HG03196 (cell line): Measurements from ENCODE around the gene L3MBTL4.

Experiments used
- ATAC-seq: cut with Tn5 transposase; IDR thresholded peaks from one replicate; pipeline ENCODE4 v1.9.1; 2021; ENCODE audit not compliant: unreplicated experiment

L3MBTL4 gene

DNA sequence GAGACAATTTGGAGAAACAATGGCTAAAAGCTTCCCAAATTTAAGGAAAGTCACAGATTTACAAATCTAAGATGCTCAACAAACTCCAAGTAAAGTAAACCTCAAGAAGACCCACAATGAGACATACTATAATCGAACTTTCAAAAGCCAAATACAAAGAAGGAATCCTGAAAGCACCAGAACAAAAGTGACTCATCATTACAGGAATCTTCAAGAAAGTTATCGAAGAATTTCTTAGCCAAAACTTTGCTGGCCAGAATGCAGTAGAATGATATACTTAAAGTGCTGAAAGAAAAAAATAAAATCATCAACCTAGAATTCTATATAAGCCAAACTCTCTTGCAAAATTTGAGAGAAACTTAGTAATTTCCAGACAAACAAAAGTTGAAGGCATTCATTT, 412.8 kb downstream of the L3MBTL4 start:
- ATAC-seq: no peak

DNA sequence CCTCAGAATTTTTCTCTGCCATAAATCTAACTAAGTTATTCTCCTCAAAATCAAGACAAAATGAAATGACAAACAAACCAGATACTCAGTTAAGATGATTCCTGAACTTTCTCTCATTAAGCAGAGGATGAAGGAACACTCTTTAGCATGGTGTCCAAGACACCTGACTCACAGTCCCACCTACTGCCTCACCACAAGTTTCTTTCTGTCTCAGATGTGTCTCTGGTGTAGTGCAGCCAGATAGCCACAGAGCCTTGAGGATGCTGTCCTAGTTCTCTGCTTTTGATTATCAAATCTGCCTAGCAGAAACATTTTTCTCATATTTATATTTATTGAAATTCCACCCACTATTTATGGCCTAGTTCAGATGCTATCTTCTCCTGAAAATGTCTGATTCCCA, 415.8 kb downstream of the L3MBTL4 start:
- ATAC-seq: peak; percentile 87

DNA sequence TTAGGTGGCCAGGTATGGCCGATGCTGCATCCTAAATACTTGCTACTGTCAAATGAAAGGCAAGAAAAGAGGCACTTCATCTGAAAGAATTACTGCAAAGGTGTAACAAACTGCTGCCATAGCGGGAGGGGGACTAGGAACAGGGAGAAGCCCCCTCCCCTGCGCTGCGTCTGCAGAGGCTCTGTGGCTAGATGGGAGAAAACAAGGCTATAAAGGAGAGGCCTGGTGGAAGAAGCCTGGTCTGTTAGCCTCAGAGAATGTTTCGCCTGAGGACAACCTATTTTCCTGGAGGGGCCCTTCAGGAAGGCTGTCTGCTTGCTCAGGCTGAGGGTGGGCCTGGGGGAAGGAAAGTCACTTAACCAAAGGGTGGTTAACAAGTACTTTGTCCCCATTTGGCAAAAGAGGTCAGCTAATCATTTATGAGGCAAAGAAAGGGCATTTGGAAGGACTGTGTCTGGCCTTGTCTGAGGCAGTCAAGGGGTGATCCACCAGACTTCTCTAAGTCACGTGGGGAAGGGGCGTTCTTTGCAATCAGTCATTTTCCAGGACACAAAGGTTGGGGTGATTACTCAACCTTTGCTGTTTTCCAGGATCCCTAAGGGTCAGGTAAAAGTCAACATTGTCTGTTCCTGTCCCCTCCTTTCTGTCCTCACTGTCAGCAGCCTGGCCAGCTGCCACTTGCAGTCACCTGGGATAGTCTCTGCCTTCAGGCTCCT, 416.4 kb downstream of the L3MBTL4 start:
- ATAC-seq: no peak

DNA sequence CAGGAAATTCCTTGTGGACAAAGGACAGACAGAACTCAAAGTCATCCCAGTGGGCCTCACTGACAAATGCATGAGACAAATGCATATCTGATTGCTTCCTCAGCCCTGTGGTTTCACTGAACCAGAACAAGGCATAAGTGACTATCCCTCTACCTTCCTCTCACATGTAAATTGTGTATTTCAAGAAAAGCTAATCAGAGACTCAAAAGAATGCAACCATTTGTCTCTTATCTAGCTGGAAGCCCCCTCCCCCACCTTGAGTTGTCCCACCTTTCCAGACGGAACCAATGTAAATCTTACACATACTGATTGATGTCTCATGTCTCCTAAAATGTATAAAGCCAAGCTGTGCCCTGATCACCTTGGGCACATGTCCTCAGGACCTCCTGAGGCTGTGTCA, 417.4 kb downstream of the L3MBTL4 start:
- no peak for ATAC-seq

DNA sequence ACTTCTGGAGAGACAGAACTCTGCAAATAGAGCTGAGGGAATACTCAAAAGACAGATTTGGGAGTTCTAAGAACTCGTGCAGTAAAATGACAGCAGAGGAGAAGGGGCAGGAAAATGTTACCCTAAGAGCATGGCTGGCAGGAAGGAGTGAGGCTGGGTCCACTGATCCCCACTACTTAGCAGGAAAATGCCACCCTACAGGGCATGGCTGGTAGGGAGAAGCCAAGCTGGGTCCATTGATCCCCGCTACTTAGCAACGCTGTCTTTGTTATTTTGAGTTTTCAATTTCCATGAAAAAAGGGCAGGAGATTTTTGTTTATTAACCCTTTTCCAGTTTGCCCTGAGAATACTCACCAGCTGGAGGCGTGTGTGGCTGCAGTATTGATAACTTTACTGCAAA, 419.1 kb downstream of the L3MBTL4 start:
- no peak for ATAC-seq

DNA sequence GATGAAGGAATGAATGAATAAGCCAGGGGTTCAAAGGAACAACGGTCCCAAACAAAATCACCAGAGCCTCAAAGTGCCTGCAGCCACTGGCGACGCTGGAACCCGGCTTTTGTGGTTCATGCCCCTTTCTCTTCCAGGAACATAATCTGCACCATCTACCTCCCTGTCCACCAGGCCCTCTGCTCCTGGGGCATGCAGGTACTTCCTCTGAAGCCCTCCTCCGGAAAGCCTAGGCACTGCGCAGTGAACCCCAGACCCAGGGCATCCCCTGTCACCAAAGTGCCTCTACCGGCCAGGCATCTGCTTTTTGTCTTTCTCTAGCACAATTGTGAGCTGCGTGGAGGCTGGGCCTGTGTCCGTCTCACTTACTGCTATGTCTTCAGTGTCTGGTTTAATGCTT, 420.8 kb downstream of the L3MBTL4 start:
- no peak for ATAC-seq

DNA sequence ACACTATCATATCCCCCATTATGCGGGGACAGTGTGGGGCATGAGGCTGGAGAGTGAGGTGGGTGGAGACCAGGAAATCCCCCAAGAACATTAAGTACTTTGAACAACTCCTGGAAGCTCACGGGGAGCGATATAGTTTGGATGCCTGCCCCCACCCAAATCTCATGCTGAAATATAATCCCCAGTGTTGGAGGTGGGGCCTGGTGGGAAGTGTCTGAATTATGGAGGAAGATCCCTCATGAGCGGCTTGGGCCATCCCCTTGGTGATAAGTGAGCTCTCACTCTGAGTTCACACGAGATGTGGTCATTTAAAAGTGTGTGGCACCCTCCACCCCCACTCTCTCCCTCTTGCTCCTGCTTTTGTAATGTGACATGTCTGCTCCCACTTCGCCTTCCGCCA, 422.3 kb downstream of the L3MBTL4 start:
- ATAC-seq: no peak

DNA sequence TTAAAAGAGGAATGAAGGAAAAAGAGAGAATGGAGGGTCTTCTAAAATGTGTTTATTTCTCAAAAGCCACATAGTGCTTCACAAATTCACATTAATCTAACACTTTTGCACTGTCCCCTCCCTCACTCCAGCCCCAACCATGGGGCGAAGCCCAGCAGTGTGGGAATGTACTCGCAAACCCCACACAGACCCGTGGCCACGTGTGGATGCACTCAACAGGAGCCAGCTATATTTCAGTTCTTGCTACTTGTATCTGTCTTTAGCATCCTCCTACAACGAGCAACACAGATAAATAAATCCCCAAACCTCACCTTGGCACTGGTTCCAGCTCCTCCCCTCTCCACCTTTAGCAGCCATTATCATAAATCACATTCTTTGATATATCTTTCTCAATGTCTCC, 427.5 kb downstream of the L3MBTL4 start:
- no peak for ATAC-seq

DNA sequence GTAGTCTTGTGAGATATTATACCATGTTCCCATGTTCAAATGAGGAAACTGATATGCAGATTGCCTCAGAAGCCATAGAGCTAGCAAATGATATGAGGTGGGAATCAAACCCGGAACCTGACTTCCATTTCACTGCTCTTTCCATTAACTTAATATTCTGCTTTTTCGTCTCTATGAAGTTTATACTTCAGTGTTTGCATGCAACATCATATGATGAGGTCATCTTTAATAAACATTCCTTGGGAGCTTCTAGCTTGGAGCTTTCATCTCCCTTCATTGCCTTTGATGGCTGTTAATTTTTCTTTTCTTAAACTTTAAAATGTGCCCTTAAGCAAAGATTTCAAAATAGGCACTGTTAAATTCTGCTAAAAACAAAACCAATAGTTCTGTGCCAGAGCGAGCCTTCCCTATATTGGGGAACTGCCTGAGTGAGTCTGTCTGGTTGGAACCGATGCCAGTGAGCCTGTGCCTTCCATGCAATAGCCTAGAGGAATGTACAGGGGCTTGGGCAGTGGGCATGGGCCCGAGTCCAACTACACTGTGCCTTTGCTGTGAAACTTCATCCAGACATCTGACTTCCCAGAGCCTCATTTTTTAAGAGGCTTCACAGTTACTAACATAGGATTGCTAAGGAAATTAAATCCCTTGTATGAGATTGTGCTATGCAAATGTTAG, 428.3 kb downstream of the L3MBTL4 start:
- ATAC-seq: no peak

DNA sequence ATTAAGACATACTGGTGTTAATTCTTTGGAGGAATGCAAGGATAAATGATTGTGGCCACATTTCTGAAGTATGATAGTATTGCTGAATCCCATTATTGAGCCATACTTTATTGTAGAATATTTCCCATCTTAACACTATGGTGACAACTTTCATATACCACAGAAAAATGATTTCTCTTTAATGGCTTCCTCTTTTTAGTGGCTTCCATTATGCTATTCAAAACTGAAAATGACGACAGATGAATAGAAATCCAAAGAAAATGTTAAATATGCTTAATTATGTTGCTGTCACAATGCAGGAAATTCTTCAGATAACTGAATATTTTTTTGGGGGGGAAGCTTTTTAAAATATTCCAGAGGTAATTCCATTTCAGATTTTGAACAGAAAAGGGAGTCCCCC, 430.5 kb downstream of the L3MBTL4 start:
- ATAC-seq: no peak

DNA sequence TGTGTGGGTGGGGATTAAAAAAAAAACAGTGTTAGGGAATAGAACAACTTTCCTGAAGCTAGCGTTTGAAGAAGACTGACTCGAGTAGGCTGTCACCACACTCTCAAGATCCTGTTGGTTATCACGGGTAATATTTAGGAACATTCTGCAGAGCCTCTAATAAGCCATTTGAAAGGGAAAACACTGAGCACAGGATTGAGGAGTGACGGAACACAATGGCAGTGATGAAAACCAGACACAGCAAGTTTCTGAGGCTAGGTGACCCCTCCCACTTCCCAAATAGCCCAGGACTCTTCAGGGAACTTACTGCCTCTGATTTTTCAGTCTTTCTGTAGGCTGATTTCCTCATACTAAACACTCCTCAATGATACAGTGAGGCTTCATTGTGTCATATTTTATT, 431.2 kb downstream of the L3MBTL4 start:
- ATAC-seq: no peak

DNA sequence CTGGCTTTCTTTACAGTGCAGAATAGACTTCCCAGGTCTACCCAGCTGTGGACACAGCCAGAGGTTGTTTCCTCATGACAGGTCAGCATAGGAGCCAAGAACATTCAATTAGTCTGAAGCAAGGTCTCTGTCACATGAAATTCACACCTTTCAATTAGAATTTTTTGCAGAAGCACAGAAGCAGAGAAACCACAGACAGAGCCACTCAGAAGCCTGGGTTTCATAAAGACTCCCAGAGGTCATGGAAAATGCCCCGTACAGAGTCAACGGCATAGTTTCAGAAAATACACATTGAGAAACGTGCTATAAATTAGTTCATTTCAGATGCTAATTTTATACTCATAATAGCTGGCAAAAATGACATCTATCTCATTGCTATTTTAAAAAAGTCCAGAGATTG, 432.4 kb downstream of the L3MBTL4 start:
- ATAC-seq: peak; percentile 42

DNA sequence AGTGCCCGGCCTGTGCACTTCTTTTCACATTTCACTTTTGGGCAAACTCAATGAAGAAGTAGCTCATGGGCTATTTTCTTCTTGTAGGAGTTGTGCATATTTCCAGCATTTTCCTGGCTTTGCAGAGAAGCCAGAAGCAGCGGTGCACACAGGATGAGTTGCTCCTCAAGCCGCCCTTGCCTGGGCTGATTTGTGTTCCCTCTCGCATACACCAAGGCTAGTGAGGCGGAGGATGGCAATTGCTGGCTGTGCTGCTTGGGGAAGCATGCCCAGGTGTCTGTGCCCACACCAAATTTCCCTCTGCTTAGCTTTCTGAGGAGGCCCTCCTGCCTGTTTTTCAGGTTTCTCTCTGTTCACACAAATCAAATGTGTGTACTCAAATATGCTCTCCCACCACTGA, 434.0 kb downstream of the L3MBTL4 start:
- no peak for ATAC-seq

DNA sequence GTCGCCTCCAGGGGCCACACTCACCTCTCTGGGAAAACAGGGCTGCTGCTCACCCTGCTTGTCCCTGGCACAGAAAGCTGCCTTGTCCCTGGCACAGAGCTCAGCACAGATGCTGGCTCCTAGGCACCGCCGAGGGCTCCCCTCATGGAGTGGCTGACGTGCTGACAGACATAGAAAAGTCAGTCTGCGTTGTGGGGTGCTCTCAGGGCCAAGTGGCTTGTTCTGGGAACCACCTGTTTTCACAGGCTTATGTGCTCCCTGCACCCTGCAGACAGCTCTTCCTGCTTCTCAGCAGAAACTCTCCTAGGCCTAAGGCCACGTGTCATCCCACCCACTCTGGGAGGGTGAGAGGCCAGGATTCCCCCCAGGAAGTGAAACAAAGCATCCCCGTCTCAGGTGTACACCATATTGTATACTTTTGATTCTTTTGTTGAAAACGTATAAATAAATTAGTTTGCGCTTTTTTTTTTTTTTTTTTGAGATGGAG, 434.7 kb downstream of the L3MBTL4 start:
- peak; percentile 53 for ATAC-seq

DNA sequence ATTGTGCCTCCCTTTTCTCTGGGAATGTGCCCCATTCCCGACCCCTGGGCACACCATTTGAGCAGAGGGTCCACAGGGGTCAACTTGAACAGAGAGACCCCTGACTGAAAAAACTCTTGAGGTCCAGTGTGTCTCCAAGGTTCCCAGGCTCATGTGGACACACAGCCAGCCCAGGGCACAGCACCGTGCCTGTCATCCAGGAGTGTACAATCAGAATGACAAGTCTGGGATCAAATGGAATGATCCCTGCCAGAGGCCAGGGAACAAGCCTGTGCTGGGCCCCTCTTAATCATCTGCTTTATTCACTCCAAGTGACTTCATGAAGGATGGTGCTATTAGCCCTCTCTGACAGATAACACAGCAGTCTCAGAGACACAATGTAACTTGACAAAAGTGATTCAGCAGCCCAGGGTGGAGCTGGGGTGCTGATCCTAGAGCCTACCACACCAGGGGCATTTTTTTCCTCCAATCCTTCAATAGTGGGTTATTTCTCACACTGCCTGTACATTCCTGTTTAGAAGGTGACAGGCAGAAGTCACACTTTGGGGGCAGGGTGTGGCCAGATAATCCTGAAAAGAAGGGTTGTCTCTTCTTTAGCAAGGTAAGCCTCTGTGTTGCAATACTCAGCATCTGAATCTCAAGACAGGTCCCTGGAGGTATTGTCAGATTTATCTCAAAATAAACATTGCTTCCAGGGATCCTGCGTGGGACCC, 435.4 kb downstream of the L3MBTL4 start:
- no peak for ATAC-seq

DNA sequence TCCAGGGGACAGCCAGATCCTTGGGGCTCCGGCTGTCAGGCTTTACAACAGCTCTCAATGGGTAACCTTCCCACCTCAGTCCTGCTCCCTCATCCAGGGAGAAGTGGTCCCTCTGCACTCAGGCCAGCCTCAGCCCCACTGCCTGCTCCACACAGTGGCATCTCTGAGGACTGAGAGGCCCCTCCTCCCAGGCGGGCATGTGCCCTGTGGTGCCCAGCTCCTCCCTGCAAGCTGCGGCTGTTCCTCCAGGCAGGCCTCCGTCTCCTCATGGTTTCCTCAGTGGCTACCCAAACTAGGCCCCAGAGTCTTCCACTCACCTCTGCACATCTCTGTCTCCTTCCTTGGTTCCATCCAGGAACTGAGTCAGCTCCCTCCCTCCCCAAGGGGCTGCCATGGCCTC, 437.7 kb downstream of the L3MBTL4 start:
- ATAC-seq: no peak

DNA sequence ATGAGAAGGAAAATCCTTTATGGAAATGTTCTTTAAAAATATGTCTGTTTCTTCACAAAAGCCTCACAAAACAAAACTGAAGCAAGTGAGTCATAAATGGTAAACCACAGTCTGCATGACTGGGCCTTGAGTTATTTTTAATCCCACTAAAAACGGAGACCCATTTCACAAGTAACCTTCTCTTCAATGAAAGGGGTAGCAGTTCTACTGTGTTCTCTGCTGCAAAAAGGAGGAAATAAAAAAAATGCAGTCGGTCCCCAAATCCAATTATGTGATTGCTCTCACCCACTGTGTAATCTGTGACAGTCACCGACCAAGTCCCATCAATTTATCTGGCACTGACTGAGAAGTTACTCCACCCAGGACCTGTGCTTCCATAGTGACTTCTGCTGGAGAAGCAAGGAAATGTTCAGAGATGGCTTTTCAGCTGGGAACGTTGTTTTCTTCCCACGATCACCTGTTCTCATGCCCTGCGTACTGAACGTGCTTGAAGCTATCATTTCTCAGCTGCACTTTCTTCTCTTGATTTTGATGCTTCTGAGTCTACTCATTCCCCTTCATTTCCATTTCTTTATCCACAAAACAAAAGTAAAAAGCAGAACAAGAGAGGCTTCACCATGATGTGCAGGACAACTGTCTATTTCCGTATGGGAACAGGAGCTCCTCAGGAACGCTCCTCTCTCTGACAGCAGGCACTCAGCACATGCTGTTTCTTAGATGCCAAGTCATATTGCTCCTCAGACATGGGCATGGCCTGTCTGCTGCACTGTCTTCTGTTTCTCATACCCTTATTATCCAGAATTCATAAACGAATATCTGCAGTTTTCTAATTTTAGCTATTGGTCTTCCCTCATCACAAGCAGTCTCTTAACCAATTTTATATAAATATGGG, 439.4 kb downstream of the L3MBTL4 start:
- ATAC-seq: peak; percentile 63

DNA sequence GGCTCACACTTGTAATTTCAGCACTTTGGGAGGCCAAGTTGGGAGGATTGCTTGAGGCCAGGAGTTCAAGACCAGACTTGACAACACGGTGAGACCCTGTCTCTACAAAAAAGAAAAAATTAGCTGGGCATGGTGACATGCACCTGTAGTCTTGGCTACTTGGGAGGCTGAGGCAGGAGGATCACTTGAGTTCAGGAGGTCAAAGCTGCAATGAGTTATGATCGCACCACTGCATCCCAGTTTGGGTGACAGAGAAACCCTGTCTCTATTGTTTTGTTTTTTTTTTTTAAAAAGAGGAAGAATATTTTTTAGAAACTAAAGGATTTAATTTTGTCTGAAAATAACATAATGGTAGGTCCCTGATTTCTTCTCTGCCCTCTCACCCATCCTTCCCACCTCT, 440.0 kb downstream of the L3MBTL4 start:
- ATAC-seq: no peak

DNA sequence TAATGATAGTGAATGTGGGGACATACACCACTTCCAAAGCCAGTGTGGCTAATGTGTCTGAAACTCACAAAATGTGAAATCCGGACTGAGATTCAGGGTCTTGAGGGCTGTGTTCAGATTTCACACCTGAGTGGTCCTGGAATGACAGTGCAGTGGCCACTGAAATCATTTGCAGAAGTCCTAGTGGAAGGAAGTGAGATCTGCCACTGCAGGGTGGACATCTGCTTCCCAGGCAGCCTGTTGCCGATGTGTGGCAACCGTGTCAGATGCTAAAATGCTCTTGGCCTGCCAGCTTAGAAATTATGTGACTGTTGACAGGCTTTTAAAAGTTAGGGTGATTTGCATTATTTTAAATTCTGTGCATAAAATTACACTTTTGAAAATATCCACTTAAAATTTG, 441.6 kb downstream of the L3MBTL4 start:
- no peak for ATAC-seq

DNA sequence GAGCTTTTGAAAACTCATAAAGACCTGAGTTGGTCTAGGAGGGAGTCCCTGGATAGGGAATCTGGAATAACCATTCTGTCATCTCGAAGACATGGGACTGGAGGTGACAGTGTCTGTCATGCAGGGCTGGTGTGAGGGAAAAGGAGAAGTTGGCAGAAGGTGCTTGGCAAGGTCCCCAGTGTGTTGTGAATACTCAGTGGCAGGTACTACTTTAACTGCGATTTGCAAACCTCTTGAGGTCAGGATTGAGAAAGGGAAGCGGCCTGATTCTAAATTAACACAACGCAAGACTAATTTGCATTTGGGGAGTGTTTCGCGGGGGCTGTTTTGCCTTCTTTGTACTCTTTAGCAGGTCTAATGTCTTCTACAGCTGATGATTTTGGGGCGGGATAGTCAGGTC, 442.4 kb downstream of the L3MBTL4 start:
- ATAC-seq: peak; percentile 48

DNA sequence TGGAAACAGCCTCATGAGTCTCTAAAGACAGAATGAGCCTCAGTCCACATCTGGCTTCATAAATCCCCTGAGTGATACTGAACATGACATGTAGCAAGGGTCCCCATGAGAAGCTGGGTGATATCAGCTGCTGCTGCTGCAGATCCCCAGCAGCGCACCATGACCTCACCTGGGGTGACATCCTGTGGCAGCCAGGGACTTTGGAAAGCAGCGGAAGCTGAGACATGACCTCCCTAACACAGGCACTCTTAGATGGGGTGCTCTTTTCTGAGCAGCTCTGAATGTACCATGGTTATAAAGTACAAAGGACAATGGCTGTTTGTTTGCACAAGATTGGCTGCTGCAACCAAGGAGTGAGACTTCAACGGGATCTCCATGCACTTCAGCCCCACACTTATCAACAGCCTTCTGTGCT, 444.7 kb downstream of the L3MBTL4 start:
- ATAC-seq: no peak
